Bronchial epithelial cell (primary cell): ENCODE measurements around the gene ACOD1. TPM values are rescaled to one million over a fixed set of nuclear protein-coding genes. Genes with fewer than 3 reads are reported as not detected.
A peak's percentile ranks its signal among the peaks of the same experiment; 100 is the strongest.

Source experiments
- DNase-seq: peaks from one replicate; pipeline ENCODE4 v3.0.0-alpha.2; 2010; ENCODE audit warnings: low read depth
- FAIRE-seq: peaks from 2 replicates; lab custom pipeline; 2011; peaks lifted over from hg19 to GRCh38; lab: Jason Lieb, UNC
- H3K27me3 ChIP-seq: 2 replicates; pipeline ENCODE4 v1.5.1; 2011; ENCODE audit warnings: low read length; ENCODE audit not compliant: control insufficient read depth, insufficient read depth
- H3K36me3 ChIP-seq: 2 replicates; pipeline ENCODE4 v1.5.1; 2011; ENCODE audit warnings: low read length; ENCODE audit not compliant: control insufficient read depth, insufficient read depth
- H3K4me3 ChIP-seq: 2 replicates; pipeline ENCODE4 v1.5.1; 2011; ENCODE audit warnings: mild to moderate bottlenecking, low read depth, low read length, control low read depth
- total RNA-seq: library from RNA; depleted of rRNA; stranded (reverse); fragments of >200 nt; gene quantifications from 2 replicates; pipeline ENCODE4 v1.2.1, GENCODE V29; 2014
- TF ChIP-seq, protein P1 (sequence below): IDR thresholded peaks from 2 replicates; pipeline ENCODE4 v1.5.1; 2011; ENCODE audit warnings: mild to moderate bottlenecking, moderate library complexity, low read length, control low read depth, inconsistent platforms; ENCODE audit not compliant: insufficient read depth, severe bottlenecking

The ACOD1 gene
- total RNA-seq, 1 donor from 2014 or later = not detected

DNA sequence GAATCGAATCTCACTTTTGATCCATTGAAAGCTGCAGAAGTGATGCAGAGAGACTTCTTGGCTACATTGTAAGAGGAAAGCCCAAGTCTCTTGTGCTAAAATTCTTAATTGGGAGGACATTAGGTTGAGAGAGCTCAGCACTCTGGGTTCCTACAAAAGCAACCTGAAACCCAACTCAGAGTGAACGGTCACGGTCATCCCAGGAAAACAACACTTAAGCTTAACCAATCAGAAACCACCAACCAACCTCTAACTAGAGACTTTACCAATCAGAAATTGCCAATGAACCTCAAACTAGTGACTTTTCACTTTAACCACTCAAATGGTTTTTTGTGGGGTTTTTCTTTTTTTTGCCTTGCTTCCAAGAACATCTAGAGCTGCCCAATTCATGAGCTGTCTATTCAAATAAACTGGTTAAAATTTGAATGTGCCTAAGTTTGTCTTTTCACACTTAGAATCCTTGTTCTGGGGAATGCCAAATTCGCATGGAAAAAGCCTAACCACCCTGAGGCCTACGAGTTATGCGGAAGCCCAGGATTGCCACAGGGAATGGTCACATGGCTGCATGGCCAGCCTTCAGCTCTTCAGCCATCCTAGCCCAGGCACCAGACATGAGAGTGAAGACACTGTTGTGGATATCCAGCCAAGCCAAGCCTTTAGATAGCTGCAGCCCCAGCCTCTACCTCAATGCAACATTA, 25.8 kb downstream of the ACOD1 start:
- no peak for FAIRE-seq
- H3K4me3 ChIP-seq = no peak overlapping the region
- peaks cover 2% of the 10 kb centered on the region for H3K27me3 ChIP-seq

DNA sequence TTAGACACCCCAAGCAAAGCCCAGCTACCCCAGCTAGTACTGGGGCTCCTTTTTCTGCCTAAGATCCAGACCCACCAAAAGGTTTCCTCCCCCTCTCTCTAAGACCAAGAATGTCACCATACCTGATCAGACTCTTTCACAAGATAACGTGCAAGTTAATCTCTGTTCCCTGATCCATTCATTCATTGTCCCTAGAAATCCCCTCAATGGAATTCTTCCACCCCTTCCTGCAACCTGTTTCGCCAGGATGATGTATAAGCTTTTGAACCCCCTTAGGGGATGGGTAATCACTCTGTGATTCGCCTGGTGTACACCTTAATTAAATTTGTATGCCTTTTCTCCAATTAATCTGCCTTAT, 26.3 kb downstream of the ACOD1 start:
- H3K4me3 ChIP-seq = no peak overlapping the region
- FAIRE-seq = no peak
- no peak for DNase-seq
- H3K36me3 ChIP-seq = no peaks in the 10 kb centered on the region
- TF ChIP-seq, protein P1, sequence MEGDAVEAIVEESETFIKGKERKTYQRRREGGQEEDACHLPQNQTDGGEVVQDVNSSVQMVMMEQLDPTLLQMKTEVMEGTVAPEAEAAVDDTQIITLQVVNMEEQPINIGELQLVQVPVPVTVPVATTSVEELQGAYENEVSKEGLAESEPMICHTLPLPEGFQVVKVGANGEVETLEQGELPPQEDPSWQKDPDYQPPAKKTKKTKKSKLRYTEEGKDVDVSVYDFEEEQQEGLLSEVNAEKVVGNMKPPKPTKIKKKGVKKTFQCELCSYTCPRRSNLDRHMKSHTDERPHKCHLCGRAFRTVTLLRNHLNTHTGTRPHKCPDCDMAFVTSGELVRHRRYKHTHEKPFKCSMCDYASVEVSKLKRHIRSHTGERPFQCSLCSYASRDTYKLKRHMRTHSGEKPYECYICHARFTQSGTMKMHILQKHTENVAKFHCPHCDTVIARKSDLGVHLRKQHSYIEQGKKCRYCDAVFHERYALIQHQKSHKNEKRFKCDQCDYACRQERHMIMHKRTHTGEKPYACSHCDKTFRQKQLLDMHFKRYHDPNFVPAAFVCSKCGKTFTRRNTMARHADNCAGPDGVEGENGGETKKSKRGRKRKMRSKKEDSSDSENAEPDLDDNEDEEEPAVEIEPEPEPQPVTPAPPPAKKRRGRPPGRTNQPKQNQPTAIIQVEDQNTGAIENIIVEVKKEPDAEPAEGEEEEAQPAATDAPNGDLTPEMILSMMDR = no peak
- peaks cover 2% of the 10 kb centered on the region for H3K27me3 ChIP-seq

More for the DNA sequence above, 25.8 kb downstream of the ACOD1 start:
- no peaks in the 10 kb centered on the region for H3K36me3 ChIP-seq
- no peak for DNase-seq
- TF ChIP-seq, protein P1 = no peak

DNA sequence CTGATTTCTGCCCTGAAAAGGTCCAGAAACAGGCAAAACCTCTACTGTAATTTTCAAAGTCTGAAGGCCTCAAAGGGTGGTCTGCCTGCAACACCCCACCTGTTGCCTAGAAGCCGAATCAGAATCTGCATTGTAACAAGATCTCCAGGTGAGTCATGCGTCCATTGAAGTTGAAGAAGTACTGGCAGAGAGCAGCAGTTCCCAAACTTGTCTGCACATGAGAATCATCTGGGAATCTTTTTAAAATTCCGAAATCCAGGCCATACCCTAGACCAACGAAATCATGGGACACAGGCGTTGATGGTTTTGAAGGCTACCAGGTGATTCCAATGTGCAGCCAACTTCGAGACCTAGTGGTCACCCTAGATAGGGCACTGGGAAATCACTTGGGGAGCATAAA, 27.6 kb downstream of the ACOD1 start:
- TF ChIP-seq, protein P1 = no peak
- DNase-seq = peak; percentile 80
- peaks cover 3% of the 10 kb centered on the region for H3K27me3 ChIP-seq
- no peak overlapping the region for H3K4me3 ChIP-seq
- no peaks in the 10 kb centered on the region for H3K36me3 ChIP-seq
- FAIRE-seq = no peak

DNA sequence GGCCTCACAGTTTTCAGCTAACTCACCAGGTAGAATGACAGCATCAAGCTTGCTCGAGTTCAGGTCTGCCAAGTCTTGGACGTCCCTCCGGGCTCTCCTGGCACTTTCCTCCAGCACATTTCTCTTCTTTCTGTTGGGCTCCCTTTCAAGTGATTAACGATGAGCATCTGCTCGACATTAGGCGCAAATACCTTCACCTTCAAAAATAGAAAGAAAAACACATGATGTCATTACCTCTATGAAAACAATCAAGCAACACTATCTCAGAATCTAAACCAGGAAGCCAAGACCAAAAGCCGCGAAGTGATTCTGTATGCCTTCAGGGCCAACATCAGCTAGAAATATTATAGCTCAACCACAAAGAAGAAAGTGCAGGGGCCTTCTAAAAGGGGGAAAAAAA, 28.2 kb downstream of the ACOD1 start:
- no peaks in the 10 kb centered on the region for H3K36me3 ChIP-seq
- DNase-seq = peak; percentile 55
- no peak overlapping the region for H3K4me3 ChIP-seq
- TF ChIP-seq, protein P1 = no peak
- FAIRE-seq = peak; percentile 75
- peaks cover 3% of the 10 kb centered on the region for H3K27me3 ChIP-seq

DNA sequence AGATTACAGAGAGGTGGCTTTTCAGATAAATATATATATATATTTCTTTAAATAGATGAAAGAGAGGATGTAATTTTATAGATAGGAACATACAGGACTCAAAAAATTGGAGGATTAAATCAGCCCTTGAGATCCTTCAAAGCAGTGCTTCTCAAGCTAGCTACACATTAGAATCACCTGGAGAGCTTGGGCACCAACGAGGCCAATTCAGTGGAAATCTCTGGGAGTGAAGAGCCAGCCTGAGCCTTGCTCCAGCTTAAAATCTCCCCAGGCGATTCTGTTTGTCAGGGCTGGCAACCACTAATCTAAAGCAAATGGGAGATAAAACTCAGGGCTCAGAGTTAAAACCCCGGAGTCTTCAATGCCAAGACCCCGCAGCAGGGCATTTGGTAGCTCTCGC, 28.6 kb downstream of the ACOD1 start:
- H3K4me3 ChIP-seq = no peak overlapping the region
- DNase-seq (no peak), FAIRE-seq (no peak)
- peaks cover 3% of the 10 kb centered on the region for H3K27me3 ChIP-seq
- TF ChIP-seq, protein P1 = no peak
- H3K36me3 ChIP-seq = no peaks in the 10 kb centered on the region
